ENCODE data around the gene PTDSS2. TPM values are rescaled to one million over a fixed set of nuclear protein-coding genes. Genes with fewer than 3 reads are reported as not detected.

The PTDSS2 gene
- total RNA-seq, 4 donors from 2014 or later = 21.0 to 42.7 (median 31.7) TPM

DNA sequence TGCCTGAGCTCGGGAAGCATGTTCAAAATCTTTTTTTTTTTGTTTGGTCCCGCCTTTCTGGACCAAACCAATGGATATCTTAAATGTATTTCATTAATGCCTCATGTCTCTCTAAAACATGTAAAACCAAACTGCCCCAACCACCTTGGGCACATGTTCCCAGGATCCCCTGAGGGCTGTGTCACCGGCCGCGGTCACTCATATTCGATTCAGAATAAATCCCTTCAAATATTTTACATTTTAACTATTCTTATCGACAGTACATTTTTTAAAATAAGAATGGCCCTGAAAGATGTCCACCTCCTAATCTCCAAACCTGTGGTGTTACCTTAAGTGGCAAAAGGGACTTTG, 54.9 kb downstream of the PTDSS2 start:
- Histone ChIP-seq H3K27me3 (no peaks in the 10 kb centered on the region), H3K36me3 (peaks cover 0 to 31% (median 0%) of the 10 kb centered on the region in 3 donors), H3K27ac (peak overlapping the region in 3 of 4 donors; percentile 20 to 99 (median 56)), H3K4me1 (peaks cover 6 to 40% (median 19%) of the 10 kb centered on the region in 4 donors), H3K4me3 (peak overlapping the region in 3 of 4 donors; percentile 43 to 56 (median 49)), H3K9me3 (no peaks in the 10 kb centered on the region)
- no peak for DNase-seq
- TF ChIP-seq CTCF (IDR thresholded peaks at IDR 0.05) (no peak), POLR2A (IDR thresholded peaks at IDR 0.05) (no peak)

DNA sequence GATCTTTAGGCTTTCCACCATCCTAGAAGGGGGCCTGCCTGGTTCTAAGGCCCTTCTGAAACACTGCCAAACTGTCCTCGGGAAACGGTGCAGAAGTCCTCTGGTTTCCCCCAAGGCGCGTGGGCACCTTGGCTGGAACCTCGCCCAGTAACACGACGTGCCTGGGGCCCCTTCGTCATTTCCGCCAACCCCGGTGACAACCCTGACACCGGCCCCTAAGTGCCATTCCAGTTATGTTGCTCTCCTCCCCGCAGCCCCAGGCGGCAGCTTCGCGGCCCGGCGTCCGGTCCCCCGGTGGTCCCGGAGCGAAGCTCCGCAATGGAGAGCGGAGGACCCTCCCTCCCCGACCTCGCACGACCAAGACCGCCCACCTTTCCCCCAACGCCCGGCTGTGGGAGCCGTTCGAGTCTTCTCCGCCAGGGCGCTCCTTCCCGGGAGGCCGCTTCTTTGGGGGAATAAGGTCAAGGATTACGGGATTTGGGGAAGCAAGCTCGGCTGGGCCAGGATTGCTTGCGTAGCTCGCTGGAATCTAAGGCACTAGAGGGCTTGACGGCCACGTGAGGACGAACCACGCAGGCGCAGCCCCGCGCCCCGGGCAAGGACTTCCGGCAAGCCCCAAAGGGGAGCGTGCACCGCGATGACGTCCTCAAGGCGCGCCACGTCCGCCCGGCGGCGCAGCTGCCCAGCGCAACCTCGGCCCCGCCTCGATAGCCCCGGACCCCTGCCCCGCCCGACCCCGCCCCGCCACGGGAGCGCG, 56.3 kb downstream of the PTDSS2 start:
- H3K36me3 ChIP-seq = peaks cover 0 to 24% (median 0%) of the 10 kb centered on the region in 3 donors
- peaks cover 6 to 40% (median 19%) of the 10 kb centered on the region in 4 donors for H3K4me1 ChIP-seq
- TF ChIP-seq CTCF (IDR thresholded peaks at IDR 0.05) (peak in 1 of 6 experiments; percentile 26), POLR2A (IDR thresholded peaks at IDR 0.05) (peak; percentile 42 to 64)
- peak overlapping the region; percentile 99 to 100 (median 100) for H3K27ac ChIP-seq
- no peaks in the 10 kb centered on the region for H3K9me3 ChIP-seq
- H3K27me3 ChIP-seq = no peaks in the 10 kb centered on the region
- H3K4me3 ChIP-seq = peak overlapping the region; percentile 79 to 100 (median 88)
- DNase-seq = peak; percentile 91 to 99 (median 98)

DNA sequence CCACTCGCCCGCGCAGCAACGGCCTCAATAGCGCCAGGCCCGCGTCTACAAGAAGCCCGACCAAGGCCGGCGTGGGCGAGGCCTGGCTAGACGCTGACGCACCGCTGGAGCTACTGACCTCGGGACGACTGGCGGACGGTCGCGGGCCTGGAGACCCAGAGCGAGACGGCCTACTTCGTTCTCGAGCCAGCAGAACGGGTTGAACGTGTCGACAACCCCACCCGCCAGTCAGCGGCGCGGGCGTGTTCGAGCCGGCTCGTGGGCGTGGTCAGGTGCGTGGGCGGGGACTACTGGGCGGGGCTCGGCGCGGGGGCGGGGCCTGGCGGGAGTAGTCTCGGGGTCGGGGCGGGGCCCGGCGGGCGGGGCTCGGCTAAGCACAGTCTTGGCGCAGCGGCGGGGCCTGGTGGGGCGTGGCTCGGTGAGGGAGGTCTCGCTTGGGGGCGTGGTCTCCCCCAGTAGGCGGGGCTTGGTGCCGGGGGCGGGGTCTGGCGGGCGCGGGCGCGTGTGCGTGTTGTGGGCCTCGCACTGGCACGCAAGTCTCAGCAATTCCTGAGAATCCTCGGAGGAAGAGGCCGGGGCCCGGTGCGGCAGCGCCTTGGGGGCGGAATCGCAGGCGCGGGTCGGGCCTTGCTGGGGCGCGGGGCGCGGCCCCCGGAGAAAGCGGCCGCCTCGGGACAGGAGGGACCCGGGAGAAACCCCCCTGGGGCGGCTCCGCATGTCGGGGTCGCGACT, 57.1 kb downstream of the PTDSS2 start, which contains the start of gene RNH1:
TSS of gene RNH1 (minus strand) at position 248 of the 732 bp plus-strand sequence. CDS start 5,080 bp downstream, outside the sequence.
- H3K4me1 ChIP-seq = peaks cover 6 to 40% (median 19%) of the 10 kb centered on the region in 4 donors
- H3K27ac ChIP-seq = peak within 1 kb of the TSS; percentile 99 to 100 (median 100)
- H3K4me3 ChIP-seq = peak within 1 kb of the TSS; percentile 79 to 100 (median 88)
- H3K36me3 ChIP-seq = peaks cover 0 to 18% (median 0%) of the 10 kb centered on the region in 3 donors
- peak; percentile 99 to 100 (median 99) for DNase-seq
- no peaks in the 10 kb centered on the region for H3K9me3 ChIP-seq
- H3K27me3 ChIP-seq = no peaks in the 10 kb centered on the region
- peak; percentile 71 for TF ChIP-seq POLR2A (IDR thresholded peaks at IDR 0.05)
- TF ChIP-seq CTCF (IDR thresholded peaks at IDR 0.05) = peak in 1 of 6 experiments; percentile 6

DNA sequence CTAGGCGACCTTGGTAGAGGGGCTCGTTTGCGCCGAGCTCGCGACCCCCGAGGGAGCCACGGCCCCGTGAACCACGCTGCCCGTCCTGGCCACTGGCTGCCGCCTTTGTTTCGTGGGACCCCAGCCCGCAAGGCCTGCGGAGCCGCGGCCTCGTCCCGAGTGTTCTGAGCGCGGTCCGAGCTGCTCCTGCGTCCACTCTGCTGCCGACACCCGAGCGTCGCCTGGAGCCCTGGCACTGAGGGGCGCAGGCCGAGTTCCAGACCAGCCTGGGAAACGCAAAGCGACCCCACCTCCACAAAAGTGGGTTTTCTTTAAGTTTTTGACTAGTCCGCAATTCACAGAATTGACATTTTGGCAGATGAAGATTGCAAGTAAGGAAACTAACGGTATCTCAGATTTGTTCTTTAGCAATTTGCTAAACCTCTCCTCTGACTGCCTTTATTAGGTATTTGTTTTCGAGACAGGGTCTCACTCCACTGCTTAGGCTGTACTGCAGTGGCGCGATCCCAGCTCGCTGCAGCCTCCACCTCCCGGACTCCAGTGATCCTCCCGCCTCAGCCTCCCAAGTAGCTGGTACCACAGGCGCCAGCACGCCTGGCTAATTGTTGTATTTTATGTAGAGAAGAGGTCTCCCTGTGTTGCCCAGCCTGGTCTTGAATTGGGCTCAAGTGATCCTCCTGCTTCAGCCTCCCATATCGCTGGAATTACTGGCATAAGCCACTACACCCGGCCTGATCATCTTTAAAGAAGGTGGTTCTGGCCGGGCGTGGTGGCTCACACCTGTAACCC, 57.8 kb downstream of the PTDSS2 start:
- TF ChIP-seq POLR2A (IDR thresholded peaks at IDR 0.05) (no peak), CTCF (IDR thresholded peaks at IDR 0.05) (no peak)
- Histone ChIP-seq H3K27ac (peak overlapping the region; percentile 99 to 100 (median 100)), H3K9me3 (no peaks in the 10 kb centered on the region), H3K27me3 (no peaks in the 10 kb centered on the region), H3K4me3 (peak overlapping the region; percentile 79 to 100 (median 88)), H3K4me1 (peaks cover 6 to 39% (median 14%) of the 10 kb centered on the region in 4 donors), H3K36me3 (peaks cover 0 to 18% (median 0%) of the 10 kb centered on the region in 3 donors)
- peak in 1 of 3 donors; percentile 57 for DNase-seq

- TF ChIP-seq POLR2A (IDR thresholded peaks at IDR 0.05) = no peak
- no peak for TF ChIP-seq CTCF (IDR thresholded peaks at IDR 0.05)
- peaks cover 0 to 22% (median 0%) of the 10 kb centered on the region in 3 donors for H3K36me3 ChIP-seq
- H3K27ac ChIP-seq = no peak overlapping the region
- peaks cover 6 to 29% (median 8%) of the 10 kb centered on the region in 4 donors for H3K4me1 ChIP-seq
- no peaks in the 10 kb centered on the region for H3K9me3 ChIP-seq
- H3K27me3 ChIP-seq = no peaks in the 10 kb centered on the region
- DNase-seq = no peak
- no peak overlapping the region for H3K4me3 ChIP-seq
These were observed 58.9 kb downstream of the PTDSS2 start for GRCh38 chr11:508956-509355.

Measured in Peyer's patch (tissue), 4 donors.